Activated CD4-positive, alpha-beta T cell treated with anti-CD3 and anti-CD28 coated beads for 4 hours (primary cell): Measurements from ENCODE around the gene PHAF1.

Experiments used
- DNase-seq, 2 donors: peaks; one replicate each; pipeline ENCODE4 v3.0.0-alpha.2; 2020

PHAF1 gene

DNA sequence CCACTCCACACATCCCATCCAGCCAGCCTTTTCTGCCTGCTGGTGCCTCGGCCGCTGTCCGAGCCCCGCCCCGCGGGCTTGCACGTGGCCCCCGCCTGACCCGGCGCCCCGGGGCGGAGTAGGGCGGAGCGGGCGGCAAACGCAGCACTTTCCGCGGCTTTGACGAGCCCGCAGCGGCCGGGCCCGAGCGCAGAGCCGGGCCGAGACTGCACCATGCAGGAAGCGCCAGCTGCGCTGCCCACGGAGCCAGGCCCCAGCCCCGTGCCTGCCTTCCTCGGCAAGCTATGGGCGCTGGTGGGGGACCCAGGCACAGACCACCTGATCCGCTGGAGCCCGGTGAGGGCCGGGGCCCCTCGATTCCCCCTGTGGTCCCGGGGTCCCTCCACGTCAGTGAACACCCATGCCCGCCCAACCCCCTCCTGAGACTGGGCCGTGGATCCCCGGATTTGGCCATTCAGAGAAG is 54.9 kb downstream of the PHAF1 start, which contains the start of gene HSF4:
Gene HSF4, plus strand, starts transcription at position 147 of the 463 bp plus-strand sequence. Its CDS starts 67 bp downstream, at position 214.
- DNase-seq = no peak

DNA sequence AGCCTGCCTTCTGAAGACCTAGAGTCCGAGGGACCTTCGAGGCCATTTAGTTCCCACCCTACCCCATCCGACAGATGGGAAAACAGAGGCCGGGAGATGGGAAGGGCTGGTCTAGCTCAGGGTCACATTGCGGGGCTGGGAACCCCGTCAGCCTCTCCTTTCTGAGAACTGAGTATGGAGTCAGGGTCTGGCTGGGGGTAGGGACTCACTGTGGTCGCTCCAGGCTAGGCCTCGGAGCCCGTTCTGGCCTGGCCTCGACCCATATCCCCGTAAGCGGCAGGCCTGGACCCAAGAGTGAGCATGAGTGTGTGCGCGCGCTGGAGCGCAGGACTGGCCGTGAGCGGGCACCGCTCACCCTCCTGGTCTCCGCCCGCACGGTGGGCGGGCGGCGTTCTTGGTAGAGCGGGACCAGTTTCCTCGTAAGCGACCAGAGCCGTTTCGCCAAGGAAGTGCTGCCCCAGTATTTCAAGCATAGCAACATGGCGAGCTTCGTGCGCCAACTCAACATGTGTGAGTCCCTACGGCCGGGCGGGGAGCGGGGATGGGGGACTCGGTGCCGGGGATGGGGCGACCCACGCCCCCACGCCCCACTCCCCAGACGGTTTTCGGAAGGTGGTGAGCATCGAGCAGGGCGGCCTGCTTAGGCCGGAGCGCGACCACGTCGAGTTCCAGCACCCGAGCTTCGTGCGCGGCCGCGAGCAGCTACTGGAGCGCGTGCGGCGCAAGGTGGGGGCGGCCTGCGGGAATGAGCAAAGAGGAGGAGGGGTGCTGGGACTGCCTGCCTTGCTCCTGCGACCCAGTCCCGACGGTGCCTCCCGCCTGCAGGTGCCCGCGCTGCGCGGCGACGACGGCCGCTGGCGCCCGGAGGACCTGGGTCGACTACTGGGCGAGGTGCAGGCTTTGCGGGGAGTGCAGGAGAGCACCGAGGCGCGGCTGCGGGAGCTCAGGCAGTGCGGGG is 55.7 kb downstream of the PHAF1 start:
- DNase-seq = no peak

DNA sequence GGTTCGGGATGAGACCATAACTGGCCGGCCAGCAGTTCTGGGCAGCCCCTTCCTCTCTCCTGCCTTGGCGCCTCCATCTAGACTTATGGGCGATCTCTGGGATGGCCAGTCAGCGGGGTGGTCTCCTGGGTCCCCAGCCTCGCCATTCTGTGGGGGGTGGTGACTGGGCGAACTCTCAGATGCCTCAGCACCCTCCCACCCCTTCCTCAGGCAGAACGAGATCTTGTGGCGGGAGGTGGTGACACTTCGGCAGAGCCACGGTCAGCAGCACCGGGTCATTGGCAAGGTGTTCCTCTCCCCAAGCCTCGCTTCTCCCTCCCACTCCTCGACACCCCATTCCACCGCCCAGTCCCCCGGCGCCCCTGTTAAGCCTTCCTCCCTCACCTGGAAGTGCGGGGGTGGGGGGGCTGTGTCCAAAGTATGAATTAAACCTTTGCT is 56.4 kb downstream of the PHAF1 start:
- DNase-seq = no peak

DNA sequence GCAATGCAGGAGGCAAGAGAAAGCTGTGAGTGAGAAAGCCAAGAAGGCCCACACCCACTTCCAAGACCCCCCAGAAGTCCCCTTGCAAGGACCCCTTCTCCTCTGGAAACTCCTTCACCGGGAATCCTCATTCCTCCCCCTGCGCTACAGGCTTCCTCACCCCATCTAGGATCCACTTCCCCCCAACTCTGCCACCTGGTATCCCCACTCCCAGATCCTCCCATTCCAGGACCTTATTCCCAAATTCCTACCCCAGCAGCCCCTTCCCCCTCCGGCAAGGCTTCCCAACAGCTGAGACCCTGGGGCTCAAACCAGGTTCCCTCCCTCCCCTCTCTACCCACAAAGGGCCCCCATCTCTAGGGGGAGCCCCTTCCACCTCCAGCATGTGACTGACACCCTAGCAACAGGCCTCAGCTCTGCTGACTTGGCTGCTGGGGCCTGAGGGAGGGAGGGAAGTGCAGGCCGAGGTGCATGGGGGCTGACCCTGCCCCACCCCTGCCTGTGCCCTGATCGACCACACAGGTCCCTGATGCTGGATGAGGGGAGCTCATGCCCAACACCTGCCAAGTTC is 56.9 kb downstream of the PHAF1 start:
- no peak for DNase-seq

DNA sequence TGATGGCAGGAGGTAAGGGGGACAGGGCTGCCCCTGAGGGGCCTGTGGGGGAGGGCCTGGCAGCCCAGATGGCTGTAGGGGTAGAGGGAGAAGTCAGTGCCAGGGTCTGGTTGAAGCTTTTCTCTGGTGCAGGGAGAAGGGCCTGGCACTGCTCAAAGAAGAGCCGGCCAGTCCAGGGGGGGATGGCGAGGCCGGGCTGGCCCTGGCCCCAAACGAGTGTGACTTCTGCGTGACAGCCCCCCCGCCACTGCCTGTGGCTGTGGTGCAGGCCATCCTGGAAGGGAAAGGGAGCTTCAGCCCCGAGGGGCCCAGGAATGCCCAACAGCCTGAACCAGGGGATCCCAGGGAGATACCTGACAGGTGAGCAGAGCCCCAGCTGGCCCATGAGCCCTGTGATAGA is 57.8 kb downstream of the PHAF1 start:
- no peak for DNase-seq

DNA sequence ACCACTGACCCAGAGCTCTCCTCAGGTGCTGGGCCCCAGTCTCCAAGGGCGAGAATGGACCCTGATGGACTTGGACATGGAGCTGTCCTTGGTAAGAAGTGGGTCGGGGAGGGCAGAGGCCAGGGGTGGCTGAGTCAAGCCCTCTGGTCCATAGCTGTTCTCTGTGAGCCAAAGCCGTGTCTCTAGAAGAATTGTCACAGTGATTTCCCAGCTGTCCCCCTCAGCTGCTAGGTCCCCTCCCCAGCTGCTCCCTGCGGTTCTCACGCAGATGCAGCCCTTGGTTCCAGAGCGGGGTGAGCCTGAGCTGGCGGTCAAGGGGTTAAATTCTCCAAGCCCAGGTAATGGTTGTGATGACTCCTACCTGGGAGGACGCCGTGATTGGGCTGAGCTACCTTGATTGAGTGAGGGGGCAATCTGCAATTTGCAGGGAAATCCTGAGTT is 59.3 kb downstream of the PHAF1 start:
- DNase-seq = no peak

DNA sequence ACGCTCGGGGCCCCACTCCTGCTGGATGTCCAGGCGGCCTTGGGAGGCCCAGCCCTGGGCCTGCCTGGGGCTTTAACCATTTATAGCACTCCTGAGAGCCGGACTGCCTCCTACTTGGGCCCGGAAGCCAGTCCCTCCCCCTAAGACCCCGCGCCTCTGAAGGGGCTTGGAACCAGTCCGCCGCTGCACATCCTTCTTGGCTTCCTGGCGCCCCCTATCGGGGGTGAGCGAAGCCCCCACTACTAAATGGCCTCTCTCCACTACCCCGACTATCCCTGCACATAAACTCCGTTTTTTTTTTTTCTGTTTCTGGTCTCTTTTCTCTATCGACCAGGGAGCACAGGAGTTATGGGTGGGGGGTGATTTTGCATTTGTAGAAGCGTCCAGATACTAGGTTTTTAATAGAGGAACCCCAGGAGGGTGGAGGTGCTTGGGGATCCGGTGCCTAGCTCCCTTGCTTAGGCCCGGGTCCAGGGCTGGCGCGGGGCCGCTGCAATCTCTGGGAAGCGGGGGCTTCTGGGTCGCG is 60.0 kb downstream of the PHAF1 start:
- DNase-seq = no peak

DNA sequence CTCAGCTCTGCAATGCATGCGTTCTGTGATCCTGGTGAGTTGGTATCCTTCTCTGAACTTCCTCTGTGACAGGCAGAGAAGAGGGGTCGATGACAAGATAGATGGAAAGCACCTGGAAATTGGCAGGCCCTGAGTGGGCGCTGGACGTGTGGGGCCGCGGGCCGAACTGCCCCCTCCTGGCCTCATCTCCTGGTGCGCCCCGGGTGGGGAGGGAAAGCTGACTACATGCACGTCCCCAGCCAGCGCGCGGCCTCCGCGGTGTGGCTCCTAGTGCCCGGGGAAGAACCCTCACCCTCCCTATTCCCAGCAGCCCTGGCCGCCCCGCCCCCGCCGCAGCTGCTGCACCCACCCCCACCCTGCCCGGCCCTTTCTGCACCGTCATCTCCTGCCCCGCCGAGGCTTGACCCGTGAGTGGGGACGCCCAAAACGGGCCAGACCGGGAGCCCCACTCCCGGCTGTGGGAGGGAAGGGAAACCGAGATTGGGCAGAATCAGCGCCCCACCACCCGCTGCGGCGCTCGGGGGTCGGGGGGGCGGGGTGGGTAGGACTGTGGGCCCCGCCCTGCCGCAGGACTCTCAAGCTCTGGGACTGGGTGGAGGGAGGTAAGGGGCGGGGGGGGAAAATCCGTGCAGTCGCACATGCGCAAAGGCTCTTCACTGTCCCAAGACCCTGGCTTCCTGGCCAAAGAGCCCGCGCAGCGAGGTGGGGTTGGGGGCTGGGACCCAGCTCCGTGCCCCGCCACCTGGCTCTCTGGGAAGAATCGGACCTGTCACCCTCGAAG is 60.6 kb downstream of the PHAF1 start, which contains the start of gene NOL3:
Gene NOL3, plus strand, starts transcription at position 371 of the 781 bp plus-strand sequence.
- DNase-seq = no peak

DNA sequence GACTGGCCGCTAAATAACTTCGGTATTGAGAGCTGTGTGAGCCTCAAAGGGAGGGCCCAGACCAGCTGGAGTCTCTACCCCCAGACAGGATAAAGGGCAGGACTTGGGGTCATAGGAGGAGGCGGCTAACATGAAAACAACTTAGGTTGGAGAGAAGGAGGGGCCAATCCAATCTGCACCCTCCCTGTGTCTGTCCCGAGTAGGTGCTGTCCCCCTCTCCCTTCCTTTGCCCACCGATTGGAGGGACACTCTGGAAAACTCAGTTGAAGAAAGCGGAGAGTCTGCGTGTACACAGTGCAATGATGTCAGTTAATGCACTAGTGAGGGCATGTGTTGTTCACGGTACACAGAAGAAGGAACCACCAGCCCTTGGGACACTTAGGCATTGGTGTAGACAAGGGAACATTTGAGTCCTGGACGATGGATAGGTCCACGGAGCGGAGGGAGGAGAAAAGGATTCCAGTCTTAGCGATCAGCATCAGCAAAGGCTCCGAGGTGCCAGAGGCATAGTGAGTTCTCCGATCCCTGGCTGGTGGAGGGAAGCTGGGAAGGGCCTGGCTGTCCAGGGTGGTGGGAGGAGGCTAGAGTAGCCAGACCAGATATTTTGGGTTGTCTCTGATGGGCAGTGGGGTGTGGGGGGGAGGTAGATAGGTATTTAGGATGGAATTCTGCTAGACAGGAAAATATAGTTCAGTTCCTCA is 61.4 kb downstream of the PHAF1 start:
- DNase-seq = no peak

DNA sequence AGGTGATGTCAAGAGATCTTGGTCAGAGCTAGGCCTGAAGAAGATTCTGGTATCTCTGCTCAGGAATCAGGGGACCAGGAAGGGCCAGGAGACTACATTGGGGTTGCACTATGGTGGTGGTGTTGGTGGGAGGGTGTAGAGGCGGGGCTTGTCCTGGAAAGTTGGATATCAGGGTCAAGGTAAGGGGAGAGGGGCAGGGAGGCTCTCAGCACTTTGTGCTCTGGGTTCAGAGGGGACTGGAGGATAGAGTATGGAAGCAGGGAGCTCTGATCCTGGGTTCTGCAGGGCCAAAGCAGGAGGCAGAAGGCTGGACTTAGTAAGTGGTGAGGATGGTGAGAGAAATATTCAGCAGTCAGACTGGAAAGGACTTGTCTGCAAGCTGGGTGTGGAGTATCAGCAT is 63.6 kb downstream of the PHAF1 start:
- no peak for DNase-seq

DNA sequence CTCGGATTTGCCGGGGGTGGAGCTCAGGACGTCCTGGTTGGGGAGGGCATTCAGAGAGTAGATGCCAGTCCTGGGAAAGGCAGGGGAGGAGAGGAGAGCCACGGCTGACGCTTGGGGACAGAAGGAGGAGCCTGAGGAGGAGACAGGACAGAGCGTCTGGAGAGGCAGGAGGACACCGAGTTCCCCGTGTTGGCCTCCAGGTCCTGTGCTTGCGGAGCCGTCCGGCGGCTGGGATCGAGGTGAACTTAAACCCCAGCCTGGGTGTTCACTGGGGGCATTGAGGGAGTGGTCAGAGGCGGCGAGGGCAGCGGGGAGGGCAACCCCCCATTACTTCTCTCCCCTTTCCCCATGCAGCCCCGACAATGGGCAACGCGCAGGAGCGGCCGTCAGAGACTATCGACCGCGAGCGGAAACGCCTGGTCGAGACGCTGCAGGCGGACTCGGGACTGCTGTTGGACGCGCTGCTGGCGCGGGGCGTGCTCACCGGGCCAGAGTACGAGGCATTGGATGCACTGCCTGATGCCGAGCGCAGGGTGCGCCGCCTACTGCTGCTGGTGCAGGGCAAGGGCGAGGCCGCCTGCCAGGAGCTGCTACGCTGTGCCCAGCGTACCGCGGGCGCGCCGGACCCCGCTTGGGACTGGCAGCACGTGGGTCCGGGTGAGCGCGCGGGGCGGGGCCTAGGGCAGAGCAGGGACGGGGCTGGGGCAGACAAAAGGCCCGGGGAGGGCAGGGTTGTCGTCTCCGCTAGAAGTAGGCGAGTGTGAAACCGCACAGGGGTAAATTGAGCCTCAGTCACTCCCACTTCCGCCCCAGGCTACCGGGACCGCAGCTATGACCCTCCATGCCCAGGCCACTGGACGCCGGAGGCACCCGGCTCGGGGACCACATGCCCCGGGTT is 64.3 kb downstream of the PHAF1 start:
- DNase-seq = peak; percentile 48 to 57

DNA sequence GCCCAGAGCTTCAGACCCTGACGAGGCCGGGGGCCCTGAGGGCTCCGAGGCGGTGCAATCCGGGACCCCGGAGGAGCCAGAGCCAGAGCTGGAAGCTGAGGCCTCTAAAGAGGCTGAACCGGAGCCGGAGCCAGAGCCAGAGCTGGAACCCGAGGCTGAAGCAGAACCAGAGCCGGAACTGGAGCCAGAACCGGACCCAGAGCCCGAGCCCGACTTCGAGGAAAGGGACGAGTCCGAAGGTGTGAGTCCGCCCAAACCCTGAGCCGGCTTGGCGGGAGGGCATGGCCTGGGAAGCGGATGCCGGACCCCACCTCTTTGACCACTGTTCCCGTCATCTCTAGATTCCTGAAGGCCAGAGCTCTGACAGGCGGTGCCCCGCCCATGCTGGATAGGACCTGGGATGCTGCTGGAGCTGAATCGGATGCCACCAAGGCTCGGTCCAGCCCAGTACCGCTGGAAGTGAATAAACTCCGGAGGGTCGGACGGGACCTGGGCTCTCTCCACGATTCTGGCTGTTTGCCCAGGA is 65.0 kb downstream of the PHAF1 start:
- no peak for DNase-seq

DNA sequence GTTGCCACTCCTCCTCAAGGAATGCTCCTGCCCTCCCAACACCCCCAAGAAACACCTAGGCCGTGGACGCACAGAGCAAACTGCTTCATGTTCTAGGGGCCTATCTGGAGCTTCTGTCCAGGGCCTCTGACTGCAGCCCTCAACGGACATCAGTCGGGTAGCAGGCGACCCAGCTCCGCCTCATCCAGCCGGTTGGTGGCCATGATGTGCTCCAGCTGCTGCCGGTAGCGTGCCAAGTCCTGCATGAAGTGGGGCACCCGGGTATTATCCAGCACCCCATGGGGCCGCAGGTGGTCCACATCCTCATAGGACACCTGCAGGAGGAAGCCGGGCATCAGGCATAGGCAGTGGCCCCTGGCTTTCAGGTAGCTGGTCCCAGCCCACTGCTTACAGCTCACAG is 66.9 kb downstream of the PHAF1 start:
- no peak for DNase-seq

DNA sequence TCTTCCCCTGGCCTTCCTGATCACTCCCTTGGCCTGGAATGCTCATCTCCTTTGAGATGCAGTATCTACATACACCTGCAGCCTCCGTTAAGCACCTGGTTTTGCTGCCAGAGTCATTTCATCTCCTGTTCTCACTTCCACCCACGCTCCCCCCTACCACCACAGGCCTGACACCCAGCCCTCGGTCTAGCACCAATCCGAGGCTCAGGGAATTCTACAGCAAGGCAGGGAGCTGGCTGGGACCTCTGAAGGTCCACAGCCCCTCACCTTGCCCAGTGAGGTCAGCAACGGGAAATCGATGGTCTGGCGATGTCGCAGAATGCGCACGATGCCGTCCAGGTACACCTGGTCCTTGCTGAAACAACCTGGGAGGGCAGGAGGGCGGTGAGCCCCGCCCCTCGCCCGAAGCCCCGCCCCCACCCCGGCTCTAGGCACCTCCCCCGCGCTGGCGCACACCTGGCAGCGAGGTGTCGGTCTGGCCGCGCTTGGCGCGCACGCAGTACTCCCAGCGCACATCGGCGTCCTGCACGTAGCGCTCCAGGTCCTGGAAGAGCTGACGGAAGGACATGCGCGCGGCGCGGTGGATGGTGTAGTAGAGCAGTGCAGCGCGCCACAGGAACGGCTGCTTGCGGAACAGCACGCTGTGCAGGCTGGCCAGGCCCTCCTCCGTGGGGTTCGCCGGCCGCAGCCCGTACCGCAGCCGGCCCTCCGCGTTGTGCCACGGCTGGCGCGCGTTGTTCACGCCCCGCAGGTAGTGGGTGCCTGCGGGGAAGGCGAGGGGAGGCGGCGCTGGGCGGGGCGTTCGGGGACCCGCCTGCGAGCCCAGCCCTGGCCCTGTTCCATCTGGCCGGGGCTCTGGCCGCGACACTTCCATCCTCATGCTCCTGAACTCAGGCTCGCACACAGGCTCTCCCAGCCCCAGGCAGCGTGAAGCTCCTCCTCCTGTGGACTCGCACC is 68.3 kb downstream of the PHAF1 start:
- peak; percentile 45 to 55 for DNase-seq

DNA sequence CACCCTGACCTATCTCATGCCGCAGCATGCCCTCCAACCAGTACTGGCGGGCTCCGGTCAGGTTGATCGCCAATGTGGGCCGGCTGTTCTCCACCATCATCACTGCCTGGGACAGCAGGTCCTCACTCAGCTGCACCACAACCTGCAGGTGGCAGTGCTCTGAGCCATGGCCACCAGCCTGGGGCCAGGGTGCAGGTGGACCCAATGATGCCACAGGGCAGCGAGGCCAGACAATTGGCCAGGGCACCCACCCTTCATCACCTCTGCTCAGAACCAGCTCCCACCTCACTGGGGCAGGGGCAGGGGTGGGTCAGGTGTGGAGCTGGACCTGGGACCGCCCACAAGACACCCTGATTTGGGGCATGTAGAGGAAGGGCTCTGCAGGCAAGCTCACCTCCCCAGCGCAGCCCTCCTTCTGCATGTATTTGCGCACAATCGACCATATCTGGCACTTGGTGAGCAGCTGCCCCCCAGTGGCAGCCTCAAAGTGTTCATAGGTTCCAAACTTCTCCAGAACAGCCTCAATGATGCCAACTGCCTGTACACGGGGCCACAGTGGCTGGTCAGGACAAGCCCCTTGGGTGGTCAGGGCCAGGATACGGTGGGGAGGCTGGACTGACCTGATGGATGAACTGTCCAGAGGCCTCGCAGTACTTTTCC is 69.8 kb downstream of the PHAF1 start:
- DNase-seq = no peak

DNA sequence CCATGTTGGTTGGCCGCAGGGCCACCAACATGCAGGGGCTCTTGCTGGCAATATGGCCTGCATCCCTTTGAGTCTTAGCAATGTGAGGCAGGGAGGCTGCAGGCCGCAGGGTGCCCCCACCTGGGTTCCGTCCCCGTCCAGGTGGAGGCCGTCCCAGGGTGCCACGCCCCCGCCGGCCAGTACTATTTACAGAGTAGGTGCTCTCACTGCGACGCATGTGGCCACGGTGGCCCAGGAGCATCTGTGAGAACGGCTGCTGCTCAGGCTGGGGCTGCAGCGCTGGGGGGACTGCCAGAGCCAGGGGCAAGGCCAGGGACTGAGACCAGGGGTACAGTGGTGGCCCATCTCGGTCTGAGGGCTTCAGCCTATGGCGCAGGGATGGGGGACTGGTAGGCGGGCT is 70.4 kb downstream of the PHAF1 start:
- DNase-seq = no peak

DNA sequence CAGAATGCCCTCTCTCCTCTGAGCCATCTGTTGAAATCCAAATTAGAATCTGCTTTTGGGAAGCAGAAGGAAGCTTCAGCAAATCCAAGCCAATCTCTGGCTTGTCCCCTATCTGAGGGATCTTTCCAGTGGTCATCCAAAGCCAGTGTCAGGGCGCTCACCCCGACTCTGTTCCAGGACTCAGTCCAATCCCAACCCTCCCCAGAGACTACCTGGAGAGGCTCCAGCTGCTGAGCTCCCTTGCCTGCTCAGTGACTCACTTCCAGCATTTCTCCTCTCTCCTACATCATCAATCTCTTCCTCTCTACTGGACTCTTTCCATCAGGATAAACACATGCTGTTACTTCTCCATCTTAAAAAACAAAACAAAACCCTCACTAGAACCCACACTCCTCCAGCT is 71.6 kb downstream of the PHAF1 start:
- DNase-seq = no peak

DNA sequence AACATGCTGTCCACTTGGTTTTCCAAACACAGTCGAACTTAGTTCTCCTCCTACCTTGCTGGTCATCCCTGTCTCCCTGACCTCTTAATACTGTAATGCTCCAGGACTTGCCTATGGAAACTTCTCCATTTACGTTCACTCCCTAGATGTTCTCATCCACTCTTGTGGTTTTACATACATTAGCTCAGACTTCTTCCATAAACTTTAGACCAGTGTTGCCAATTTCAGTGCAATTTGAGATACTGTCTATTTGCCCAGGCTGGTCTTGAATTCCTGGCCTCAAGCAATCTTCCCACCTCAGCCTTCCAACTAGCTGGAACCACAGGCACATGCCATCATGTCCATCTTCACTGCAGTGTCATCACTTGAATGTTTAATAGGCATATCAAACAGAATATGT is 72.5 kb downstream of the PHAF1 start:
- DNase-seq = no peak

DNA sequence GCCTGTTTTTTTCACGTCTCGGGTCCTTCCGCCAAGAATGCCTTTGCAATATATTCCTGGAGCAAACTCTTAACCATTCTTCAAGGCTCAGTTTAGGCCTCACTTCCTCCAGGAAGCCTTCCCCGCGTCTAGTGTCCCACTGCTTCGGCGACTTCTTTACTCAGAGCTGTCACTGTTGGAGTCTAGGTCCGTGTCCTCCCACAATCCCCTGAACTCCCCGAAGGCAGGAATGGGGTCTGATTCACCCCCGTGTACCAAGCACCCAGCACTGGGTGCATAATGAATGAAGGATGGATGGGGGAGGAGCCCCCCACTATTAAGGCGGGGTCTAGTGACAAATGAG is 73.5 kb downstream of the PHAF1 start:
- DNase-seq = no peak
